HG02884 (cell line): ENCODE measurements around the gene CPED1.
"Not testable (repeated sequence)": the region's sequence is repeated elsewhere in the genome, so short reads cannot be mapped to it uniquely, and the experiment has no call there.

Experiments used
- ATAC-seq: cut with Tn5 transposase; IDR thresholded peaks from one replicate; pipeline ENCODE4 v1.9.1; 2021; ENCODE audit warnings: mild to moderate bottlenecking, moderate library complexity; ENCODE audit not compliant: unreplicated experiment

CPED1 gene

DNA sequence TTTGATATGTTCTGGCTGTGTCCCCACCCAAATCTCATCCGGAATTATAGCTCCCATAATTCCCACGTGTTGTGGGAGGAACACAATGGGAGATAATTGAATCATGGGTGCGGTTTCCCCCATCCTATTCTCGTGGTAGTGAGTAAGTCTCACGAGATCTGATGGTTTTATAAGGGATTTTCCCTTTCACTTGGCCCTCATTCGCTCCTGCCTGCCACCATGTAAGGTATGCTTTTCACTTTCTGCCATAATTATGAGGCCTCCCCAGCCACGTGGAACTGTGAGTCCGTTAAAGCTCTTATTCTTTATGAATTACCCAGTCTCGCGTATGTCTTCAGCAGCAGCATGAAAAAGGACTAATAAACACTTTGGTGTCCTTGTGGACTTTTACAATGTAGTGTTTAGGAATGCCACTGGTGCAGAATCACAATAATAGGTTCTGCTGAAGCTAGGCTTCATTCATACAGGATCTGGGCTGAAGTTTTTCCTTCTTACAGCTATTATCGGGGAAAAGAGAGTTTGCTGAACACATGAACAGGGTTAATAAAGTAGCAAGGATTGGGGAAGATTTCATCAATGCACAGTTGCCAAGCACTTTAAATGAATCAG is 74.3 kb downstream of the CPED1 start:
- ATAC-seq = no peak

DNA sequence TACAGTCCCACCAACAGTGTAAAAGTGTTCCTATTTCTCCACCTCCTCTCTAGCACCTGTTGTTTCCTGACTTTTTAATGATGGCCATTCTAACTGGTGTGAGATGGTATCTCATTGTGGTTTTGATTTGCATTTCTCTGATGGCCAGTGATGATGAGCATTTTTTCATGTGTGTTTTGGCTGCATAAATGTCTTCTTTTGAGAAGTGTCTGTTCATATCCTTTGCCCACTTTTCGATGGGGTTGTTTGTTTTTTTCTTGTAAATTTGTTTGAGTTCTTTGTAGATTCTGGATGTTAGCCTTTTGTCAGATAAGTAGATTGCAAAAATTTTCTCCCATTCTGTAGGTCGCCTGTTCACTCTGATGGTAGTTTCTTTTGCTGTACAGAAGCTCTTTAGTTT is 79.2 kb downstream of the CPED1 start:
- not testable (repeated sequence) for ATAC-seq

DNA sequence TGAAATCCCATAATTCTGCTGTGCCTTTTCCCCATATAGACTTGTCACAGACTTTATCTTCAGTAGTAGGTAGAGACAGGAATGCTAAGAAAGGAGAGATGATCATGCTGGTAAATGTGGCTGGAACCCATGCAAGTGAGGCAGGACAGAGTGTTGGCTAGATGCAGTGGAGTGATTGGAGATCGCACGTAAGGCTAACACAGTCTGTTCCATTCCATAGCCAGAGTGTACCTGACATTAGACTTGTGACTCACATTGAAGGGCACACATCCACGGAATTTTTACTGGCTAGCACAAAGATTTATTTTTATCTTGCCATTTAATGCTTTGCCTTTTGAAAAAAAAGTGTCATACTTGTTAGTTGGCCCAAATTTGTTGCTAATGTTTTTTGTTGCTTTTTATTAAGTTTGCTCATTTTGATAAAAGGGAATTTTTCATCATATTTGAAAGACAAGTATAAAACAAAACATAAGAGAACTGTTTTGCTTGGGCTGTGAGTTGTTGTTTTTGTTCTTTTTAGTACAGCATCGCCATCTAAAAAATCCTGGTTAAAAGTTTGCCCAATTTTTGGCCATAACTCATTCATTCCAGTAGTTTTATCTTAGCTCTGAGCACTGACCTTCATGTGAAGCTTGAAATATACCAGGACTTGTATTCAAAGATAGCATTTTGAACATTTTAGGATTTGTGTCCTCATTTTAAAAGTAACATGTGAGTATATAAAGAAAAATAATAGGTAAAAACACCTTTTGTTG is 81.0 kb downstream of the CPED1 start:
- ATAC-seq = no peak

DNA sequence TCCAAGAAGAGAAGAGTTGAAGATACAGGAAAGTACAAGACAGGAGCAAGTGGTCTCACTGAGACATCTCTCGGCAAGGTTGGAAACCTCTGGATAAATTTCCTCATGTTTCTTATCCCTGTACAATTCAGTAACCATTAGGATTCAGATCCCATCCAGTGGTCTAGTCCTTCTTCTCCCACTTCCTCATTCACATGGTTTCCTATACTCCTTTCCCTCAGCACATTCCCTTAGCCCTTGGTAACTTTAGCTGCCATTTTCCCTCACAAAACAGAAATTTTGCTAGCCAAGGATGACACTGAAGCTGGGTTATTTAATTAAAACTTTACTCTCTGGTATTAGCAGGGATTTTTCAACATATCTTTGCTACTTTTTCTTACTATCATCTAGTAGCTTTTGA is 82.6 kb downstream of the CPED1 start:
- no peak for ATAC-seq

DNA sequence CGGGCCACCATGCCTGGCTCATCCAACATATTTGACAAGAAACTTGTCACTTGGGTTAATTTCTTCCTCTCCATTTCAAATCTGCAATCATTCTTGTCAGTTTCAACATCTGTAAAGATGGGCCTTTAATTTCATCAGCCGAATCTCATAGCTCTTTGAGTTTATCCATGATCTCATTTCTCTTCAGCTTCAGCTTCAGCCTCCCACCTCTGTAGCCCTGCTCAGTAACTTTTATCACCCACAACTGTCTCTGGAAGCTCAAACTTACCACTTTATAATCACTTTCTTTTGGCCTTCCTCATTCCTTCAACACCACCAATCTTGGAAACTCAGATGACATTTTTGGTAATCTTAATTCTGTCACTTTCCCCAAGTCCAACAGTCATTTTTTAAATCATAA is 83.2 kb downstream of the CPED1 start:
- ATAC-seq = no peak

DNA sequence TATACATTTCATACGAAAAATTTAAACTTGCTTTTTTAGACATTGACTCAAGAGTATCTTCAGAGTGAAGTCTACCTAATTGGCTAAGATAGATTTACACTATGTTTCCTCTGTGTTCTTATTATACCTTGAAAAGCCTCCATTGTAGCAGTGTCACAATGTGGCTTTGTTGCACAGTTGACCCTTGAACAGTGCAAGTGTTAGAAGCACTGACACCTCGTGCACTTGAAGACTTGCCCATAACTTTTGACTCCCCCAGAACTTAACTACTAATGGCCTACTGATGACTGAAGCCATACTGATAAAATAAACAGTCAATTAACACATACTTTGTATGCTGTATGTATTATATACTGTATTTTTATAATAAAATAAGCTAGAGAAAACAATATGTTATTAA is 84.3 kb downstream of the CPED1 start:
- ATAC-seq = no peak

DNA sequence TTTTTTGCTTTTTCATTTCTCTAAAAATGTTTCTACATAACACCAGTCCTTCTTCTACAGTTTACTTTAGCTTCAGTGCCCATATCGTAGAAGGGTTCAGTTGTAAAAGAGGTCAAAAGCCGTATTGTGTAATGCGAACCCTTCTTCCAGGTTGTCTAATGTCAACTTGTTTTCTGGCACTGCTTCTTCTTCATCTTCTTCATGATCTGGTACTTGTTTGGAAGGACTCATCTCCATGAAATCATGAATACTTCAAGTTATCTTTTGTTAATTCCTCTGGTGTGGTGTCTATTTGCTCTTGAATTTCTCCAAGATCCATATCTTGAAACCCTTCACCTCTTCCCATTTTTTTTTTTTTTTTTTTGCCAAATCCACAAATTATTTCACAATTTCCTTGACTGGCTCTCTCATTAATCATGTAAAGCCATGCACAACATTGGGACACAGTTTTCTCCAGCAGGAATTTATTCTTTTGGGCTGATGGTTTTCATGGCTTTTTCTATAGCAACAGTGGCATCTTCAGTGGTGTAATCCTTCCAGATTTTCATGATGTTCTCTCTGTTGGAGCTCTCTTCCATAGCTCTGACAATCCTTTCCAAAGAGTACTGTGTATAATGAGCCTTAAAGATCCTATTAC is 85.1 kb downstream of the CPED1 start:
- ATAC-seq = no peak

DNA sequence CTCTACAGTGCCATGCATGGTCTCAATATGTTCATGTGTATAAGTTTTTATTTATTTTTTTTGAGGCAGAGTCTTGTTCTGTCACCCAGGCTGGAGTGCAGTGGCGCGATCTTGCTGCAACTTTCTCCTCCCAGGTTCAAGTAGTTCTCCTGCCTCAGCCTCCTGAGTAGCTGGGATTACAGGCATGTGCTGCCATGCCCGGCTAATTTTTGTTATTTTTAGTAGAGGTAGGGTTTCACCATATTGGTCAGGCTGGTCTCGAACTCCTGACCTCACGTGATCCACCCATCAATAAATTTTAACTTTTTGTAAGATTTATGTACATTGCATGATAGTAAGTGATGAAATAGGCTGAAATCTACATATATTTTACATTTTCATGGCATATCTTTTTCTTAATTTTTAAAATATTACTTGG is 86.9 kb downstream of the CPED1 start:
- not testable (repeated sequence) for ATAC-seq

DNA sequence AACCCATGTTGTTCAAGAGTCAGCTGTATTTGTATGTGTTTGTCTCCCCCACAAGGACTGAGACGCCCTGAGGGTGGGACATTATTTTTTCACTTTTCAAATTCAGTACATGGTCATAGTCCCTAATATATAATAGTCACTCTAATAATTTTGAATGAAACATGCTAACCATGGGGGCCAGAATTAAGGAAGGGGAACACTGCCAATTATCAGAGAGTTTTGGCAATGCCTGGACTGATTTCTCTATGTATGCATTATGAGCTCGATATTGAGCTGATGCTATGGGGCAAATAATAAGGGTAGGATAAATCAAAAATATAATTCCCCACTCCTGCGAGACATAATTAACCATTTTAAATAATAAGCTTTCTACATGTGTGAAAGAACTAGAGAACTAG is 87.4 kb downstream of the CPED1 start:
- no peak for ATAC-seq

DNA sequence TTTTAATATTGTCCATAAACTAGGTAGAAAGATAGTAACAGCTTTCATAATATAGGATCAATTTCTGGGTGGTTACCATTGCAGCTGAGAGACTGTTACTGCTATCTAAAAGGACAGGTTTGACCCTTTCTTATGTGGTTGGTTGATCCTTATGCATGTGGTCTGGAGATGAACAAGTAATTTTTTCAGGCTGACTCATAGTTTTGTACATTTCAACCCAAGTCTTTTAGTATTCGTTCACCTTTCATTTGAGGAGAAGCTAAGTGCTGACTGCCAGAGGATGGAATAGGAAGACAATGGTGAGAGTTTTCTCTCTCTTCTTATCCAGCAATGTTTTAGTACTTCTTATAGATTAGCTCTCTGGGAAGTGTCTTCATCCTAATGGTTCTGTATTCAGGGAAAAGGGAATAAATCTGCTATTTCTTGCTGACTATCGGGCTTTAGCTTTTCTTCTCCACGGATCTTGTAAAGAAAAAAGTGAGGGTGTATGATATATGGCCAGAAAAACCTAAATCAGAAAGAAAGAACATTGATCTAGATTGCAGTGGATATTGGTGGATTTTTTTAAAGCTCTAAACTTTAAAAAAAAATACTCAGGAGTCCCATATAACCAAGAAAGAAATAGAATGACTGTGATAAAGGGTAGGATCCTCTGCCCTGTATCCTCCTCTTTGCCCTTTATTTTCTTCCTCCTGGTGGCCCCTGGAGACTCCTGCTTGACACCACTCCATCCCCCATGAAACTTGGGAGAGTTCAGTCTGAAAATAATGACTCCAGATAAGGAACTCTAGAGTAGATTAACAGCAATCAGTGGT is 88.0 kb downstream of the CPED1 start:
- no peak for ATAC-seq

DNA sequence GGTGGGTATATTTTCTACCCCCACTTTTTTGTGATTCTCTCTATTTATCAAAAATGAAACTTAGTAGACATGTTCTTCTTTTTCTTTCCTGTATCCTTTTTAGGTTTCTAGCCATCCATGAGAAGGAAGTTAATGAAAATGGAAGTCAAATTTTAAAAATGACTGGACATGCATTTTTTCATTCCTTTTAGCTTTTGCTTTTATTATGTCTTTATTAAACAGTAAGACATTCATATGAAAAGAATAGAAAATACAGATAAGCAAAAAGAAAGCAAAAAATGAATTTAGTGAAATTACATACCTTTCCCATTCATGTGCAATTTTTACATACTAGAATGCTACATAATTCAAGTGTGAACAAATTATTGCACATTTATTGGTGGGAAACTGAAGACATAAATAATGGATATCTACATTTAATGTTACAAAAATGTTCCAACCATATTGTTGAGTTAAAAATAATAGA is 88.7 kb downstream of the CPED1 start:
- no peak for ATAC-seq

DNA sequence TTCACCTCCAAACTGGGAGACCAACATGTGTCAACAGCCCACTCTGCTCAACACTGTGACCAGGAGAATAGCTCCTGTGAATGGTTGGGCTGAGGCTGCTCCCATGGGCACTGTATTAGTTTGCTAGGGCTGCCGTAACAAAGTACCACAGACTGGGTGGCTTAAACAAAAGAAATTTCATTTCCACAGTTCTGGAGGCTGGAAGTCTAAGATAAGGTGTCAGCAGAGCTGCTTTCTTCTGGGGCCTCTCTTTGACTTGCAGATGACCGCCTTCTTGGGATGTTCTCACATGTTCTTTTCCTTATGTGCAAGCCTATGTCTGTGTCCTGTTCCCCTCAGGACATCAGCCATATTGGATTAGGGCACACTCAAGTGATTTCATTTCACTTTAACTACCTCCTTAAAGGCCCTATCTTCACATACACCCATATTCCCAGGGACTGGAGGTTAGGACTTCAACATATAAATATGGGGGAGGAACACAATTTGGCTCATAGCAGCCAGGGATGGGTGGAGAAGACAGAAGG is 90.3 kb downstream of the CPED1 start:
- ATAC-seq = no peak

DNA sequence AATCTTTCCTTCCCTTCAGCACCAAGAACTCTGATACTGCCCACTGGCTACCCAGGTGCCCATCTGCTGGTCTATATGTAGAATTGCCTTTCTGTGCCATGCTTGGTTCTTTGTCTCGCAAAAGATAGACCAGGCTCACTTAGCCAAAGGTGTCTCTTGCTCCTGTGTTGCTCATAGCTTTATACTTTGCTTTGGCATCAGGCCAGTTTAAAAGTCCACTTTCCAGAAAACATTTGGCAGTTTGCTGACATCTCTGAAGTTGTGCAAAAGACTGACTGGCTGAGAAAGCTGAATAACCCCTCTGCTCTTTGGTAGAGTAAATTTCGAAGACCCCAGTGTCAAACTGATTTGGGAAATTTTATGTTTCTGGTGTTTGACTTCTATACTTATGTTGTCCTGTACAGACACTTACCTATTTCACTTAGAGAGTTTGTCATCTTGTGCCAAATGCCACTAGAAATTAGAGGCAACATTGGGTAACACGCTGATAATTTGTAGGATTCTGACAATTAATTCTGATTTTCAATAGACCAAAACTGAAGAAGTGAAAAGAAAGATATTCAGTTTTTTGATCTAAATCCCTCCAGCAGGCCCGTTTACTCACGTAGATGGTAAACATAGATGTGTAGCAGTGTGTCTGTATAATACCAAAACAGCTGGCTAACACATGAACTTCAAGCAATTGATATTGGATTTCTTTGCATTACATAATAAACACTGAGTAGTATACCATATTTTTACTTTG is 91.1 kb downstream of the CPED1 start:
- no peak for ATAC-seq

DNA sequence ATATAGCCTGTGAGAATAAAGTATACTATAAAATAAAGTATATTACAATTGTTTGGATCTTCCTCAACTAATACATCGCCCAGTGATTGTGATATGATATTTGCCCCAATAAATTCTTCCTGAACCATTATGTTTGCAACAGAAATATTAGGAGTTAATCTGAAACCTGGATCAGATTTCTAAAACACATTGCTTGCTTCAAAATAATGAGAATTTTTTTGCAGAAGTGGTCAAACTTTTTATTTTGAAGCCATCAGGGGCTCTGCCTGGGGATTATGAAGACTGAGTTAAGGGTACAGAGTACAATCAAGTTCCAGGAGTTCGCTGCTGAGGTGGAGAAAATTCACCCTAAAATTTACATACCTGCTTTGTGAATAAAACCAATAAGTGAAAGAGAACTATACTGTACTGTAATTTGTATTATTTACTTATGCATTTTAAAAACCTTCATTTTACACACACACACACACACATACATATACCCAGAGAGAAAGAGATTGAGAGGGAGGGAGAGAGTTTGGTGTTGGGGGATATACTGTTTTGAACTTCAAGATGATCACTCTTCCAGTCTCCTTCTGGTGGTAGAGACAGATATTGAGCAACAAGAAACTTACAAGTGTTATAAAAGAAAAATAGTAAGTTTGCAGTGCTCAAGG is 91.9 kb downstream of the CPED1 start:
- no peak for ATAC-seq

DNA sequence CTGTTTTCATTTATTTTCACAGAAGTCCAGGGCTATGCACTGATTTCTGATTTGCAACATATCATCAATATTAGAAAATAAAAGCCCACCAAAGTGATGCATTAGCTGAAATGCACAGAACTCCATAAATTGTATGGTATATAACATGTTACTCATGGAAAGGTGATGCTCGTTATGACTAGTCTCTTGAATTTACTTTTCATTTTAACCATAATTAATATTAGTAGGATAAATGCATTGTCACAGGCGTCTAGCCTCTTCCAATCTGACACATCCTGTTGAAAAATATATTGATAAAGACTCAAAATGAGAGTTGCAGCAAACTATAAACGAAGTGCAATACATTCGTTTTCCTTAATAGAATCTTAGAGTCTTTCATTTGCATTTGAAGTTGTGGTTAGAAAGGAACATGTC is 92.4 kb downstream of the CPED1 start:
- no peak for ATAC-seq

DNA sequence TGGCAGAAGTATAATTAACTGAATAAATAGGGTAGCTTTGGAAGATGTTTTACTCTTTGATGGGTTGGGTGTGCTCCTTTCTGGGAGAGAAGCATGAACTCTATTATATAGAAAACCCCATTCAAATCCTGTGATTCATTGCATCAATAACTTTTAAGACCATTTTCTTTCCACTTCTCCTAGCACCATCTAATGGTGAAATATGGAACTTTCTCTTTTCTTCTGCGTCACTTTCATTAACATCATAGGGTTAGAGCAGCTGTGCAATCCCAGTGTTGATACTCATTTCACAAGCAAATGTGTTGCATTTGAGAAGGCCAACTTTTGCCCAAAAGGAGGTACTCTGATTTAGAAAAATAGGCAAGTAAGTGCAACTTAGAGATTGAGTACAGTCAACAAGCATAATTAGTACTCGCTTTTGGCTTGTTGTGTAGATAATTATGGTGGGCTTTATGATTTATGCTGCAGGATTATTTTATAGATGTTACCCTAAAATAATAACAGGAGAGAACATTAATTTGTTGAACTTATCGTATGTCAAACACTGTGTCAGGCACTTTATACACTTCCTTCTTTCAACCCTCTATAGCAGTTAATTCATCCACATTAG is 92.9 kb downstream of the CPED1 start:
- peak; percentile 80 for ATAC-seq

DNA sequence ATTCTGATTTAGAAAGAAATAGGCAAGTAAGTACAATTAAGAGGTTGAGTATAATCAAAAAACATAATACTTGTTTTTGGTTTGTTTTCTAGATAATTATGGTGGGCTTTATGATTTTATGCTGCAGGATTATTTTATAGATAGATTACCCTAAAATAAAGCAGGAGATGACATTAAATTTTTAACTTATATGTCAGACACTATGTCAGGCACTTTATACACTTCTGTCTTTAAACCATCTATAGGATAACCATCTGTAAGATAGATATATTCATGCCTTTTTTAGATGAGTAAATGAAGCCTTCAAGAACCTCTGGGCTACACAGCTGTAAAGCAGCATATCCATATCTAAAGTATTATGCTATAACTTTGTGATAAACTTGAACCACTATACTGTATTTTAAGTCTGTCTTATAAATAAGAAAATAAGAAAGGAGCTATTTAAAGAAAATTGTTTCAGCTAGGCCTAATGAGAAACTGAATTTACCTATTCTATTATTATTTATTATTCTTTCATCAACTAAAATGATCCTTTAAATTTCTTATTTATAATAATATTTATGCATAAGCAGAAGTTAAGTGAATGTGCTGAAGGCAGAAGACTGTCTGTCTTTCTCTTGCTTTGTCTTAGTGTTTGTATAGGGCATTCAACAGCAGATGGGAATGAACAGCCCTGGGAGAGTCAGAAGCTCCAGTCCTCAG is 94.0 kb downstream of the CPED1 start:
- no peak for ATAC-seq

DNA sequence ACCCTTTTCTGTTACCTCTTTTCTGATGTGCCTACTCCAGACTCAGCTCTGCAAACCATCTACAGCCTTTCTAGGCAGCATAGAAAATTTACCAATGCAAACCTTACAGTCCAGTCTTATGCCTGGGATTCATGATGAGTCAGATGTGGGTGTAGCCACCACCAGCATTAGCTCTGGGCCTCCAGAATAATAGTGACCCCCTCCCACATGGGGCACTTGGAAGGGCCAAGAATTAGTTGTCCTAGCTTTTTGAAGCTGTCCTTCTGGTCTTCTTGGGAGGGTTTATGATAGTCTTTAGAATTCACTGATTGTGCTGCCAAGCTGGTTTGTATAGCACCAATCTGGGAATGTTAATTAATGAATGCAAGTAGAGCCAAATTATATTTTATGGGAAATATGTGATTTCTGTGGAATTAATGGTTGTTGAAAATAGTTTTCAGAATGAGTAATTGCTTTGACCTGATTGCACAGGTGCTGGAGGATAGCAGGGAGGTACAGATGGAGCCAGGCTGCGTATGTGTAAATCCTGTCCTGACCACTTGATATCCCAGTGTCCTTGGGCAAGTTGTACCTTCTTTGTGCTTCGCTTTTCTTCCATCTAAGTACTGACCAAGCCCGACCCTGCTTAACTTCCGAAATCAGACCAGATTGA is 94.8 kb downstream of the CPED1 start:
- no peak for ATAC-seq
